Measurements from ENCODE around the gene IL16. TPM values are rescaled to one million over a fixed set of nuclear protein-coding genes. Genes with fewer than 3 reads are reported as not detected.

Gene IL16
- total RNA-seq, 1 experiment from 2014 or later, result 0.81 TPM

DNA sequence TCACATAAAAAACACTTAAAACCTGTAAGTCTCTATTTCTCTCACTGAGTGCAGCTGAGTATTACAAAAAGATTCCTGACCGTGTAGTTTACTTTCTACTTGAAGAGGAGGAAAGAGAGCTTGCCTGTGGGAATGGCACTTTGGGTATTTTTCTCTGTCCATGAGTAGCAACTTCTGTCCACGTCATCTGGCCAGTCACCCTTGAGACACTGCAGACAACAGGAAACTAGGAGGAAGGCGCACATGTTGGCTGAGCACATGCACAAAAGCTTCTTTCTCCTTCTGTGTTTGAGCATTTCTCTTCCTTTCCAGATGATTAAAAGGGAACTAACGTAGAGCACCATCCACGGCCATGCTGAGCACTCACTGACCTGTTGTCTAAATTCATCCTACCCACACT is 107.5 kb downstream of the IL16 start:
- H3K27me3 ChIP-seq (ENCODE audit: insufficient read depth, low read length), result no peaks in the 10 kb centered on the region
- H3K36me3 ChIP-seq (ENCODE audit: control insufficient read depth in 1 of 2, insufficient read depth in 2 of 2, low read length in 2 of 2), result no peaks in the 10 kb centered on the region
- ChIA-PET RAD21 (ENCODE audit: low non-redundant PET in 1 of 2, low total read pairs in 2 of 2, uncharacterized antibody in 2 of 2, unreplicated experiment in 2 of 2) (no interaction called here), POLR2A (no interaction called here), CTCF (no interaction called here)
- no peaks in the 10 kb centered on the region for H4K20me1 ChIP-seq (ENCODE audit: insufficient read depth)
- H2AFZ ChIP-seq (ENCODE audit: low read depth, low read length, poor library complexity, severe bottlenecking), result no peak overlapping the region
- no peak overlapping the region for H3K4me2 ChIP-seq (ENCODE audit: low read length)
- no peaks in the 10 kb centered on the region for H3K4me1 ChIP-seq (ENCODE audit: control insufficient read depth in 1 of 2, insufficient read depth in 2 of 2, low read length in 2 of 2)
- BruUV-seq (replicated peaks), result no TSS peak
- H3K27ac ChIP-seq (ENCODE audit: low read depth, low read length), result no peak overlapping the region
- H3K9me2 ChIP-seq (ENCODE audit: insufficient read depth), result no peaks in the 10 kb centered on the region
- intact Hi-C loops (cut with micrococcal nuclease), result no loop called here
- H3K9ac ChIP-seq (ENCODE audit: low read length), result no peak overlapping the region
- no peak overlapping the region for H3K4me3 ChIP-seq (replicated peaks in 1 of 2; ENCODE audit: low read depth in 1 of 2, low read length in 2 of 2)
- ATAC-seq (no peak), DNase-seq (ENCODE audit: low read depth, low spot score) (no peak)
- no peaks in the 10 kb centered on the region for H3K9me3 ChIP-seq (ENCODE audit: control insufficient read depth in 1 of 2, insufficient read depth in 1 of 2, low read depth in 1 of 2, low read length in 2 of 2)
- H3K79me2 ChIP-seq (ENCODE audit: insufficient read depth, low read length), result no peaks in the 10 kb centered on the region
- TF ChIP-seq EZH2 (IDR thresholded peaks at IDR 0.05), result no peak
- no peak for TF ChIP-seq POLR2A (IDR thresholded peaks at IDR 0.05; ENCODE audit: borderline replicate concordance, extremely low read depth, insufficient read depth, insufficient read length)
- no peak for TF ChIP-seq CTCF (IDR thresholded peaks at IDR 0.05 in 2 of 3, conservative IDR thresholded peaks at IDR 0.05 in 1 of 3; ENCODE audit: borderline replicate concordance in 1 of 3, insufficient read depth in 1 of 3, low read depth in 2 of 3, low read length in 2 of 3)
- TF ChIP-seq SP1 (IDR thresholded peaks at IDR 0.05; ENCODE audit: low read depth), result no peak
- TF ChIP-seq FOSL1 (IDR thresholded peaks at IDR 0.05; ENCODE audit: low read depth), result no peak
- TF ChIP-seq JUND (IDR thresholded peaks at IDR 0.05), result no peak
- no peak for TF ChIP-seq RAD21 (IDR thresholded peaks at IDR 0.05; ENCODE audit: low read depth)
- TF ChIP-seq ELF1 (IDR thresholded peaks at IDR 0.05; ENCODE audit: borderline replicate concordance, low read depth), result no peak
- TF ChIP-seq EGR1 (IDR thresholded peaks at IDR 0.05; ENCODE audit: low read depth), result no peak
- TF ChIP-seq, protein P1, sequence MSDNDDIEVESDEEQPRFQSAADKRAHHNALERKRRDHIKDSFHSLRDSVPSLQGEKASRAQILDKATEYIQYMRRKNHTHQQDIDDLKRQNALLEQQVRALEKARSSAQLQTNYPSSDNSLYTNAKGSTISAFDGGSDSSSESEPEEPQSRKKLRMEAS (IDR thresholded peaks at IDR 0.05), result no peak
- no peak for TF ChIP-seq ZFX (IDR thresholded peaks at IDR 0.05)
- TF ChIP-seq CBX3 (IDR thresholded peaks at IDR 0.05; ENCODE audit: low read depth), result no peak
- TF ChIP-seq YY1 (IDR thresholded peaks at IDR 0.05; ENCODE audit: extremely low read depth, insufficient replicate concordance, low read depth, low read length), result no peak
- no peak for TF ChIP-seq ZNF274 (IDR thresholded peaks at IDR 0.05; ENCODE audit: low read depth, low read length)
- TF ChIP-seq, protein P2, sequence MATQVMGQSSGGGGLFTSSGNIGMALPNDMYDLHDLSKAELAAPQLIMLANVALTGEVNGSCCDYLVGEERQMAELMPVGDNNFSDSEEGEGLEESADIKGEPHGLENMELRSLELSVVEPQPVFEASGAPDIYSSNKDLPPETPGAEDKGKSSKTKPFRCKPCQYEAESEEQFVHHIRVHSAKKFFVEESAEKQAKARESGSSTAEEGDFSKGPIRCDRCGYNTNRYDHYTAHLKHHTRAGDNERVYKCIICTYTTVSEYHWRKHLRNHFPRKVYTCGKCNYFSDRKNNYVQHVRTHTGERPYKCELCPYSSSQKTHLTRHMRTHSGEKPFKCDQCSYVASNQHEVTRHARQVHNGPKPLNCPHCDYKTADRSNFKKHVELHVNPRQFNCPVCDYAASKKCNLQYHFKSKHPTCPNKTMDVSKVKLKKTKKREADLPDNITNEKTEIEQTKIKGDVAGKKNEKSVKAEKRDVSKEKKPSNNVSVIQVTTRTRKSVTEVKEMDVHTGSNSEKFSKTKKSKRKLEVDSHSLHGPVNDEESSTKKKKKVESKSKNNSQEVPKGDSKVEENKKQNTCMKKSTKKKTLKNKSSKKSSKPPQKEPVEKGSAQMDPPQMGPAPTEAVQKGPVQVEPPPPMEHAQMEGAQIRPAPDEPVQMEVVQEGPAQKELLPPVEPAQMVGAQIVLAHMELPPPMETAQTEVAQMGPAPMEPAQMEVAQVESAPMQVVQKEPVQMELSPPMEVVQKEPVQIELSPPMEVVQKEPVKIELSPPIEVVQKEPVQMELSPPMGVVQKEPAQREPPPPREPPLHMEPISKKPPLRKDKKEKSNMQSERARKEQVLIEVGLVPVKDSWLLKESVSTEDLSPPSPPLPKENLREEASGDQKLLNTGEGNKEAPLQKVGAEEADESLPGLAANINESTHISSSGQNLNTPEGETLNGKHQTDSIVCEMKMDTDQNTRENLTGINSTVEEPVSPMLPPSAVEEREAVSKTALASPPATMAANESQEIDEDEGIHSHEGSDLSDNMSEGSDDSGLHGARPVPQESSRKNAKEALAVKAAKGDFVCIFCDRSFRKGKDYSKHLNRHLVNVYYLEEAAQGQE (IDR thresholded peaks at IDR 0.05; ENCODE audit: low read depth), result no peak

All from HCT116 (cell line).